Testis (tissue), 2 donors: ENCODE results near the gene VWC2L.

Experiments
- POLR2A ChIP-seq: fragments of 450-650 bp; IDR thresholded peaks from one replicate; pipeline ENCODE4 v1.6.1; 2017; ENCODE audit warnings: antibody characterized with exemption, mild to moderate bottlenecking, moderate library complexity
- TF ChIP-seq, protein P1 (sequence below), 3 experiments: fragments of 450-650 bp in 2 of 3; fragments of 200-600 bp in 1 of 3; sonication (generic) in 1 of 3; IDR thresholded peaks; one replicate each; pipeline ENCODE4 v1.5.1; 2016 to 2019; ENCODE audit warnings: antibody characterized with exemption in 3 of 3, mild to moderate bottlenecking in 2 of 3, moderate library complexity in 1 of 3

DNA sequence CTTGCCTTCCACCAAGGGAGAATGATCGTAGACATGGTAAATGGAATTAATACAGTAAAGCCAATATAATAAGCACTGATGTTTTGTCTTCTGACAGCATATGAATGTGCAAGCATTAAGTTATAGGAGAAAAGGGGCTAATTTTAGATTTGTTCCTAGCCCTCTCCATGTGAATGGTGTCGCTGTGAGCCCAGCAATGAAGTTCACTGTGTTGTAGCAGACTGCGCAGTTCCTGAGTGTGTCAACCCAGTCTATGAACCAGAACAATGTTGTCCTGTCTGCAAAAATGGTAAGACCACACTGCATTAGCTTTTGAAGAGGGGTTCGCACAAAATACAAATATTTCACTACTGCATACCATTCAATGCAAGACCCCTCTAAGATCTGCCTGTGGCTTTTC, 25.6 kb downstream of the VWC2L start:
- TF ChIP-seq, protein P1, sequence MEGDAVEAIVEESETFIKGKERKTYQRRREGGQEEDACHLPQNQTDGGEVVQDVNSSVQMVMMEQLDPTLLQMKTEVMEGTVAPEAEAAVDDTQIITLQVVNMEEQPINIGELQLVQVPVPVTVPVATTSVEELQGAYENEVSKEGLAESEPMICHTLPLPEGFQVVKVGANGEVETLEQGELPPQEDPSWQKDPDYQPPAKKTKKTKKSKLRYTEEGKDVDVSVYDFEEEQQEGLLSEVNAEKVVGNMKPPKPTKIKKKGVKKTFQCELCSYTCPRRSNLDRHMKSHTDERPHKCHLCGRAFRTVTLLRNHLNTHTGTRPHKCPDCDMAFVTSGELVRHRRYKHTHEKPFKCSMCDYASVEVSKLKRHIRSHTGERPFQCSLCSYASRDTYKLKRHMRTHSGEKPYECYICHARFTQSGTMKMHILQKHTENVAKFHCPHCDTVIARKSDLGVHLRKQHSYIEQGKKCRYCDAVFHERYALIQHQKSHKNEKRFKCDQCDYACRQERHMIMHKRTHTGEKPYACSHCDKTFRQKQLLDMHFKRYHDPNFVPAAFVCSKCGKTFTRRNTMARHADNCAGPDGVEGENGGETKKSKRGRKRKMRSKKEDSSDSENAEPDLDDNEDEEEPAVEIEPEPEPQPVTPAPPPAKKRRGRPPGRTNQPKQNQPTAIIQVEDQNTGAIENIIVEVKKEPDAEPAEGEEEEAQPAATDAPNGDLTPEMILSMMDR (IDR thresholded peaks at IDR 0.05) = no peak
- no peak for TF ChIP-seq POLR2A
